Femur (tissue), 1 donor: ENCODE results near the gene SLC3A2.

Experiments used
- DNase-seq: peaks from one replicate; pipeline ENCODE4 v3.0.0-alpha.2; 2017

The SLC3A2 gene

GRCh38 chr11:62911137-62912130, 30.7 kb downstream of the SLC3A2 start:
- no peak for DNase-seq

- DNase-seq, result no peak
Measured at GRCh38 chr11:62912268-62912667, 31.6 kb downstream of the SLC3A2 start.

GRCh38 chr11:62914416-62914815, 33.7 kb downstream of the SLC3A2 start:
- DNase-seq, result no peak

DNA sequence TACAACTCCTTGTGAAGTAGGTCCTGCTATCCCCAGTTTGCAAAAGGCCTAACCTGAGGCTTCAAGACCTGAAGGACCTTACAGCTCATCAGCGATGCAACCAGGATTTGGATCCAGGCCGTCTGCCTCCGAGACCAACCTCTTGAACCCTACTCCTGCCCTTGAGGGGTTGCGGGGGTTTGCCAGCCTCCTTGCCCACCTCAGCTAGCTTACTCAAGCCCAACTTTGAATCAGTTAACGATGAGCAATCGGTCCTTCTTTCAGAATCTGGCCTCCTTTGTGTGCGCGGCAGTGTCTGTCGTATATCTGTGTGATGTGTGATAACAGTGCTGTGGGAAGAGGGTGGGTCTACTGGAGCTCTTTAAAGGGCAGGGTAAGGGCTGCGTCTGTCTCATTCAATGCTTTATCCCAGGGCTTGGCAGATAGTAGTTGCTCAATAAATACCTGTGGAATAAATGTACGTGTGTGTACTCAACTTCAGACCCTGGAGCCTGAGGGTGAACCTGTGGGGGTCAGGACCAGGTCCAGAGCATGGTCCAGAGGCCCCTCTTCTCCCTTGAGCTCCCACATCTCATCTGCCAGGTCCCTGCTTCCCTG, 37.3 kb downstream of the SLC3A2 start:
- no peak for DNase-seq

GRCh38 chr11:62918531-62918930, 37.8 kb downstream of the SLC3A2 start:
- no peak for DNase-seq

DNA sequence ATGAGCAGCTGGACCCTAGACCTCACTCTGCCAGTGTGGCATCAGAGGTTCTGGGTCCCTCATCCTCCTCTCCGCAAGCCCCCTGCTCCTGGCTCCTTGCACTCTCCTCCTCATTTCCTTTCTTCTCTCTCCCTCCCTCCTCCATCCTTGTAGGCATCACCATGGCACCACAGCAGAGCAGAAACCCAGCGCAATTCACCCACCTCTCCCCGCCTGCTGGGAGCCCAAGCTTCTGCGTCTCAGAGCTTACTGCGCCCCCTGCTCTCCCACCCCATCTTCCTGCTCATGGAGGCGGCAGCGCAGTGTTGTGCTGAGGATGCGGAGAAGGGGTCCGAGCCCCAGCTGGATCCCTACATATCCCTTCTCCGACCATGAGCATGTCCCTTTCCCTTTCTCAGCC, 38.8 kb downstream of the SLC3A2 start:
- DNase-seq, result no peak

DNA sequence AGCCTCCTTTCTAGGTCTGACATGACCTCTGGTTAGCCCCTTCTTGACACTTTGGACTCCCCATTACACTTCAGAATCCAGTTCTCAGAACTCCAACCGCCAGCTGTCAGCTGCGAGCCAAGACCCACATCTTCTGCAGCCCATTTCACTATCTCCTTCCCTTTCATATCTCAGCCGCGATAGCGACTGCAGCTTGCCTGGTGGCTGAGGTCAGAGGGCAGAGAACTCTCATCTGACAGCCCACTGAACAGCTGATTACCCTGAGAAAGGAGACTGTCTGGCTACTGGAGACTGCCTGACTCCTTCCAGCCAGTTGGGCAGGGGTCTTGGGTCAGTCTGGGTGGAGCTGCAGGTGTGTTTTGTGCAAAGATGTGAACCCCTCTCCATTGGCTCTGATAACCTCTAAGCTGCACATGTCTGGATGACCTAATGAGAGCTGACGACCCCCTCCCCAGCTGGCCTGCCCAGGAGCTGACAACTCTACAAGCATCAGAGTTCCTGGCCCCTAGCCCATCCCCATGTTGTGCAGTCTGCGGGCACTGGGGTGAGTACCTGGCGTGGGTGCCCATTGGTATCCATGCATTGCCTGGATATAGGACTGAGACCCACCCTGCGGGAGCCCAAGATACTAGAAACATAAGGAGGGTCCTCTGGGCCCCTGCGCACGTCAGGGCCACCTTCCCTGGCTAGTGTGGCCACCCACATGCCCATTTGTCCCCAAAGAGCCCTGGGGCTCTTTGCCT, 39.4 kb downstream of the SLC3A2 start:
- DNase-seq, result no peak

- DNase-seq, result no peak
Measured at GRCh38 chr11:62921201-62921572, 40.5 kb downstream of the SLC3A2 start, which contains the start of gene CHRM1. TSS of gene CHRM1 (minus strand) at chr11:62921363. CDS start at chr11:62911100, 10,263 bp downstream.

DNA sequence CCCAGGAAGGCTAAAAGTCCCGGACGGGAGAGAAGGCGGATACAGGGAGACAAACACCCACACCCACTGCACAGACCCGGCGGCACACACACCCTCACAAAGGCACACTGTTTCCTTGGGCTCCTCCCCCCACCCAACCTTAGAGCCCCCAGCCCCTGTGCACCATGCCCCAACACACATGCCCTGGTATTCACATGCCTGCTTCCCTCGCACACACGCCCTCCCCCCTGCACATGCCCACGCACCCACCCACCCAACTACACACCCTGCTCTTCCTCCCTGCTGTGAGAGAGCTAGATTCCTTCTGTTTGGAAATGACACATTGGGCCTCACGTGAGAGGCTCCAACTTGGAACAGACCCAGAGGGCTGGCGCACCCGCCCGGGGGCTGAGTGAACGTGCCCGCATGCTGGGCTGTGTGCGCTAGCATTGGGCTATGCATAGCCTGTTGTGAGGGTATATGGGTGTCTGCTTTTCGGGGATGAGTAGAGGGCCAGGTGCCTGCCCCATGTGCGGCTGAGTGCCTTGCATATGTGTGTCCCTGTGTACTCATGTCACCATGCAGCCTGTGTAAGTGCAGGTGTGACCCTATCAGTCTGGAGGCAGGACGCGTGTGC, 41.0 kb downstream of the SLC3A2 start:
- DNase-seq, result no peak

- DNase-seq, result no peak
Measured at GRCh38 chr11:62922189-62922589, 41.5 kb downstream of the SLC3A2 start.

DNA sequence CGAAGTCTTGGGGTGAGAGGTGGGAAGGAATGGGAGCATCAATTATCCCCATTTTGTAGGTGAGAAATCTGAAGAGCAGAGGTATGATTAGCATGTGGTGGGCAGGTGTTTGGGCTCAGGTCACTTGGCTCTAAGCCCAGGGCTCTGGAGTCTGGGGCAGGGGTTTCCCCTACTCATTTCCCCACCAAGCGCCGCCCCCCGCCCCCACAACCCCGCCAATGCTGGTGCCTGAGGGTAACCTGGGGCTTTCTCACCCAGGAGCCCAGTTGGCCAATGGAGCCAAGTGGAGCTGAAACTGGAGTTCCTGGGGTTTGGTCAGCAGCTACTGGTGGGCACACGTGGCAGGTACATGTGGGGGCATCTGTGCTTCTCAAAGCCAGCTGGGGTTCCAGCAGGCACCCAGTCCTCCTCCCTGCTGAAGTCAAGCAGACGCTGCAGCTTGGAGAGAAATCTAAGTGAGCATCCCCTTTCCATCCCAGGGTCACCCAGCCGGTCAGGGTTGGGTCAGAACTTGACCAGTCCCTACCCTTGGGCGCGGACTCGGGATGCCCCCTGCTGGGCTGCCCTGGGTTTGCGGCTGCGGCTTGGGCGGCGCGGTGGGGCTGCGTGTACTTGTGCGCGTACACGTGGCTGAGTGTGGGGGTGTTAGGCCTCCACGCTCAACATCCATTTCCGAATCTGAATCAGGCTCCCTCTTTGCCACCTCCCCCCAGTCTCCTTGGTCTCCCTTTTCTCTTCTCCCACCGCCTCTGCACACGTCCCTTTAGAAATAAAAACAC, 42.1 kb downstream of the SLC3A2 start:
- no peak for DNase-seq

- DNase-seq, result no peak
Measured at GRCh38 chr11:62923601-62924411, 43.1 kb downstream of the SLC3A2 start.

DNA sequence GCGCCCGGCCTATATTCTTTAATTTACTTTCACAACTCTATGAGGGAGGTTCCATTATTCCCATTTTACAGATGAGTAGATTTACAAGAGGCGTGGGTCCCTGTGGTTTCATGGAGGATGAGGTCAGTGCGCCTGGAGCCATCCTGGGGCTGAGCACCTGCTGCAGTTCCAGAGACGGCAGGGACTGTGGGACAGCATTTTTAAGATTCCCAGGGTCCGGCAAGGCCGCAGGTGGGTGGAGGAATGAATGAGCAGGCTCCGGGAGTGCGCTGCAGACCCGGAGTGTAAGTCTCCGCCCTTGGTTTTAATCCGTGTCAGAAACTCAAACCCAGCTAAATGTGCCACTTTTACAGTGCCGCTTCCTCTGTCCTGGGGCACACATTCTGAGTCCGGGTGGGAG, 44.6 kb downstream of the SLC3A2 start:
- no peak for DNase-seq

GRCh38 chr11:62925745-62926679, 45.3 kb downstream of the SLC3A2 start:
- no peak for DNase-seq

GRCh38 chr11:62926680-62927455, 46.2 kb downstream of the SLC3A2 start:
- DNase-seq, result no peak

GRCh38 chr11:62928011-62928410, 47.3 kb downstream of the SLC3A2 start:
- no peak for DNase-seq

DNA sequence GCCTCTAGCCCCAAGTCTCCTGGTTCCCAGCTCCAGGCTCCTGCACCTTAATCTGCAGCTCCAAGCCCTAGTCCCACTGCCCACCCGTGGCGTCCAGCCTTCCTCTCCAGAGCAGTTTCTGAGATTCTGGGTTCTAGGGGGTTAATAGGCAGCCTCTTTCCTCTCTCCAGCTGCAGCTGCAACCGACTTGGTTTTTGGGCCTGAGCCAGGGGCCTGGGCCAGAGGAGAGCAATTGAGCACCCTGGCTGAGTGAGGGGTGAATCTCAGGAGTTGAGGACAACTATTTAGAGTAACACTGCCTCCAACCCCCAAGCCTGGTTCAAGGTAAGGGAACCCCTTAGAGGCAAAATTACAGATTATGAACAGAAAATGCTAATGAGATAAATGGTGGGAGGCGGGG, 49.5 kb downstream of the SLC3A2 start:
- no peak for DNase-seq

DNA sequence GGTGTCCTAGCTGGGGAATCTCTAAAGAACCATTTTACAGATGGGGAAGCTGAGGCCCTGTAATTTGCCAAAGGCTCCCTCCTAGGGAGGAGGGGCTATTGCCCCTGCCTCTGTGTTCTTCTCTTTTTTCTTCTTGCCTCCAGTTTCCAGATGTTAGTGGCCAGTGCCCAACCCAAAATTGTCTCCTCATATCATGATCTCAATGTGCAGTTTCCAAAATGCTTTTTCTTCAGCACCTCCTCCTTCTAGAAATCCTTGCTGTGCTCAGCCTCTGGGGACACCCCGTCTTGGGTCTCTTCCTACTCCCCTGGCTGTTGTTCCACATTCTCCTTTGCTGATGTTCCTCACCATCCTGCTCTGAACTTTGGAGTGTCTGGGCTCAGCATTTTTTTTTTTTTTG, 50.0 kb downstream of the SLC3A2 start:
- DNase-seq, result no peak
